ENCODE data around the gene KRTAP17-1. TPM values are rescaled to one million over a fixed set of nuclear protein-coding genes. Genes with fewer than 3 reads are reported as not detected.
A peak's percentile ranks its signal among the peaks of the same experiment; 100 is the strongest.

The KRTAP17-1 gene
- total RNA-seq, 4 donors from 2014 or later = not detected

GRCh38 chr17:41298458-41299135 lies 16.9 kb downstream of the KRTAP17-1 start:
- Histone ChIP-seq H3K27me3 (peaks cover 0 to 8% (median 0%) of the 10 kb centered on the region in 4 donors), H3K27ac (replicated peaks in 1 of 4) (no peak overlapping the region), H3K36me3 (no peaks in the 10 kb centered on the region), H3K4me1 (peaks cover 0 to 4% (median 0%) of the 10 kb centered on the region in 4 donors), H3K4me3 (no peak overlapping the region), H3K9me3 (no peaks in the 10 kb centered on the region)
- intact Hi-C loops (cut with DNase I) = no loop called here
- 95% methylated on average over 20 of the region's 20 CpGs for WGBS
- DNase-seq (ENCODE audit: extremely low spot score) = peak; percentile 55
- no peak for TF ChIP-seq CTCF (IDR thresholded peaks at IDR 0.05)
- no peak for TF ChIP-seq EP300 (IDR thresholded peaks at IDR 0.05)
- TF ChIP-seq POLR2A (IDR thresholded peaks at IDR 0.05; ENCODE audit: low read depth) = no peak
- no peak for TF ChIP-seq POLR2AphosphoS5 (IDR thresholded peaks at IDR 0.05)

DNA sequence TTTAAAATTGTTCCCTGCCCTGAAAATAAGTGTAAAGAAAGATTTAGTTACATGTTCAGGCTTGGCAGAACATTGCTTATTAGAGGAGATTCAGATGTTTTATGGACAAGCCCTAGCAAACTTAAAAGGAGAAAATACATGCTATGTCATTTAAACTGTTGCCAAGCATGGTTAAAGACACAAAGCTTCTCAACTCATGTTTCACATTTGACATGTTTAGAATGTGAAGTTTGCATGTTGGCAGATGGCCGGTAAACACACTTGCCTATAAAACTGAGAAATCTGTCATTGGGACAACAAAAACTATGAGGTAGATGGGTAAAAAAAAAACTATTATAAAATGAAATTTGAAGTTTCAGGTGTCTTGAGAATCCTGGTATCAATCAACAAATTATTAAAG lies 18.7 kb downstream of the KRTAP17-1 start:
- WGBS = 42% methylated on average over 1 of the region's 1 CpG
- peaks cover 0 to 8% (median 0%) of the 10 kb centered on the region in 4 donors for H3K27me3 ChIP-seq
- H3K4me3 ChIP-seq = no peak overlapping the region
- TF ChIP-seq POLR2A (IDR thresholded peaks at IDR 0.05; ENCODE audit: low read depth) = no peak
- TF ChIP-seq POLR2AphosphoS5 (IDR thresholded peaks at IDR 0.05) = no peak
- TF ChIP-seq CTCF (IDR thresholded peaks at IDR 0.05) = no peak
- no peak for TF ChIP-seq EP300 (IDR thresholded peaks at IDR 0.05)
- peak; percentile 7 for DNase-seq (ENCODE audit: extremely low spot score)
- H3K36me3 ChIP-seq = no peaks in the 10 kb centered on the region
- no peaks in the 10 kb centered on the region for H3K9me3 ChIP-seq
- H3K27ac ChIP-seq (replicated peaks in 1 of 4) = no peak overlapping the region
- H3K4me1 ChIP-seq = peaks cover 0 to 4% (median 0%) of the 10 kb centered on the region in 4 donors
- intact Hi-C loops (cut with DNase I) = no loop called here

GRCh38 chr17:41294016-41294415 lies 21.5 kb downstream of the KRTAP17-1 start:
- TF ChIP-seq EP300 (IDR thresholded peaks at IDR 0.05) (no peak), CTCF (IDR thresholded peaks at IDR 0.05) (no peak), POLR2AphosphoS5 (IDR thresholded peaks at IDR 0.05) (no peak), POLR2A (IDR thresholded peaks at IDR 0.05; ENCODE audit: low read depth) (no peak)
- no peak overlapping the region for H3K27ac ChIP-seq (replicated peaks in 1 of 4)
- H3K4me1 ChIP-seq = no peaks in the 10 kb centered on the region
- H3K27me3 ChIP-seq = peaks cover 0 to 17% (median 0%) of the 10 kb centered on the region in 4 donors
- H3K9me3 ChIP-seq = no peaks in the 10 kb centered on the region
- no peaks in the 10 kb centered on the region for H3K36me3 ChIP-seq
- 79% methylated on average over 1 of the region's 1 CpG for WGBS
- H3K4me3 ChIP-seq = no peak overlapping the region
- intact Hi-C loops (cut with DNase I) = no loop called here
- no peak for DNase-seq (ENCODE audit: extremely low spot score)

GRCh38 chr17:41287050-41287449 lies 28.5 kb downstream of the KRTAP17-1 start:
- Histone ChIP-seq H3K4me1 (peaks cover 0 to 11% (median 10%) of the 10 kb centered on the region in 4 donors), H3K36me3 (no peaks in the 10 kb centered on the region), H3K9me3 (no peaks in the 10 kb centered on the region), H3K4me3 (no peak overlapping the region), H3K27ac (replicated peaks in 1 of 4) (no peak overlapping the region), H3K27me3 (peaks cover 0 to 12% (median 2%) of the 10 kb centered on the region in 4 donors)
- DNase-seq (ENCODE audit: extremely low spot score) = no peak
- TF ChIP-seq CTCF (IDR thresholded peaks at IDR 0.05) (no peak), POLR2AphosphoS5 (IDR thresholded peaks at IDR 0.05) (no peak), POLR2A (IDR thresholded peaks at IDR 0.05; ENCODE audit: low read depth) (no peak), EP300 (IDR thresholded peaks at IDR 0.05) (no peak)
- 86% methylated on average over 3 of the region's 3 CpGs for WGBS
- intact Hi-C loops (cut with DNase I) = no loop called here
